Measurements from ENCODE around the gene TBC1D1. TPM values are rescaled to one million over a fixed set of nuclear protein-coding genes. Genes with fewer than 3 reads are reported as not detected.

TBC1D1 gene
- total RNA-seq, 2 donors from 2014 or later = 23.3 to 28.7 TPM

DNA sequence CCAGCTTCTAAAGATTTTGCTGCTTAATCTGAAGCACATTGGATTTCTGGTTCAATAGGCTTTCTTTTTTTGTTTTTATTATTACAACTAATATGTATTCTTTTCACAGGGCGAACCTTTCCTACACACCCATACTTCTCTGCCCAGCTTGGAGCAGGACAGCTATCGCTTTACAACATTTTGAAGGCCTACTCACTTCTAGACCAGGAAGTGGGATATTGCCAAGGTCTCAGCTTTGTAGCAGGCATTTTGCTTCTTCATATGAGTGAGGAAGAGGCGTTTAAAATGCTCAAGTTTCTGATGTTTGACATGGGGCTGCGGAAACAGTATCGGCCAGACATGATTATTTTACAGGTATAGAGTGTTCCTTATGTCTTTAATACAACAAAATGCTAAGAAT, 224.7 kb downstream of the TBC1D1 start:
- no peaks in the 10 kb centered on the region for H3K36me3 ChIP-seq (replicated peaks in 1 of 2; ENCODE audit: insufficient read depth in 1 of 2, low read depth in 2 of 2)
- intact Hi-C loops (cut with DNase I) = no loop called here
- TF ChIP-seq, protein P1, sequence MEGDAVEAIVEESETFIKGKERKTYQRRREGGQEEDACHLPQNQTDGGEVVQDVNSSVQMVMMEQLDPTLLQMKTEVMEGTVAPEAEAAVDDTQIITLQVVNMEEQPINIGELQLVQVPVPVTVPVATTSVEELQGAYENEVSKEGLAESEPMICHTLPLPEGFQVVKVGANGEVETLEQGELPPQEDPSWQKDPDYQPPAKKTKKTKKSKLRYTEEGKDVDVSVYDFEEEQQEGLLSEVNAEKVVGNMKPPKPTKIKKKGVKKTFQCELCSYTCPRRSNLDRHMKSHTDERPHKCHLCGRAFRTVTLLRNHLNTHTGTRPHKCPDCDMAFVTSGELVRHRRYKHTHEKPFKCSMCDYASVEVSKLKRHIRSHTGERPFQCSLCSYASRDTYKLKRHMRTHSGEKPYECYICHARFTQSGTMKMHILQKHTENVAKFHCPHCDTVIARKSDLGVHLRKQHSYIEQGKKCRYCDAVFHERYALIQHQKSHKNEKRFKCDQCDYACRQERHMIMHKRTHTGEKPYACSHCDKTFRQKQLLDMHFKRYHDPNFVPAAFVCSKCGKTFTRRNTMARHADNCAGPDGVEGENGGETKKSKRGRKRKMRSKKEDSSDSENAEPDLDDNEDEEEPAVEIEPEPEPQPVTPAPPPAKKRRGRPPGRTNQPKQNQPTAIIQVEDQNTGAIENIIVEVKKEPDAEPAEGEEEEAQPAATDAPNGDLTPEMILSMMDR (IDR thresholded peaks at IDR 0.05) = no peak
- no peak for TF ChIP-seq POLR2A (IDR thresholded peaks at IDR 0.05)
- peak overlapping the region in 3 of 4 donors; percentile 1 to 21 (median 18) for H3K27ac ChIP-seq
- H3K9me3 ChIP-seq = no peaks in the 10 kb centered on the region
- ATAC-seq = peak; percentile 63
- no peak overlapping the region for H3K4me3 ChIP-seq
- 95% methylated on average over 5 of the region's 5 CpGs for WGBS, 2 donors
- peaks cover 33% of the 10 kb centered on the region for H3K4me1 ChIP-seq
- DNase-seq = no peak
- H3K27me3 ChIP-seq = no peaks in the 10 kb centered on the region

DNA sequence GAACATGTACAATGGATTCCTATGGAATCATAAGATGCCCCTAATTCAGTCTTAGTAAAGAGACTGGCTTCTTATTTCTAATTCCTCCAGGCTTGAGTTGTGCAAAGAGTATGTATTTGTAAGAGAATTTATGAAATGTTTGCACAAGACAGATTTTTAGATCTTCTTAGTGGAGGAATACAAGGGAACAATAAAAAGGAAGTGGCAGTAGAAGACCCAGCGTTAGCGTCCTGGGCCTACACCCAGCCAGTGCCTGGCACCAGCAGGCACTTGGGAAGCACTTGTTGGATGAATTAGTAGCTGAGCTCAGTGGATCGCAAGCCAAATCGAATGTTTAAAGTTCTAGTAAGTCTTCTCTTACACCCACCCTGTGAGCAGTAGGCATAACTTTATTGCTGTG, 226.7 kb downstream of the TBC1D1 start:
- no peak for DNase-seq
- H3K27me3 ChIP-seq = no peaks in the 10 kb centered on the region
- no peak for ATAC-seq
- peak overlapping the region in 1 of 4 donors; percentile 1 for H3K27ac ChIP-seq
- H3K36me3 ChIP-seq (replicated peaks in 1 of 2; ENCODE audit: insufficient read depth in 1 of 2, low read depth in 2 of 2) = no peaks in the 10 kb centered on the region
- intact Hi-C loops (cut with DNase I) = no loop called here
- WGBS, 2 donors = 79 to 93% methylated on average over 4 of the region's 4 CpGs
- TF ChIP-seq POLR2A (IDR thresholded peaks at IDR 0.05) = no peak
- TF ChIP-seq, protein P1 (IDR thresholded peaks at IDR 0.05) = no peak
- no peaks in the 10 kb centered on the region for H3K9me3 ChIP-seq
- no peak overlapping the region for H3K4me3 ChIP-seq
- peaks cover 29% of the 10 kb centered on the region for H3K4me1 ChIP-seq

DNA sequence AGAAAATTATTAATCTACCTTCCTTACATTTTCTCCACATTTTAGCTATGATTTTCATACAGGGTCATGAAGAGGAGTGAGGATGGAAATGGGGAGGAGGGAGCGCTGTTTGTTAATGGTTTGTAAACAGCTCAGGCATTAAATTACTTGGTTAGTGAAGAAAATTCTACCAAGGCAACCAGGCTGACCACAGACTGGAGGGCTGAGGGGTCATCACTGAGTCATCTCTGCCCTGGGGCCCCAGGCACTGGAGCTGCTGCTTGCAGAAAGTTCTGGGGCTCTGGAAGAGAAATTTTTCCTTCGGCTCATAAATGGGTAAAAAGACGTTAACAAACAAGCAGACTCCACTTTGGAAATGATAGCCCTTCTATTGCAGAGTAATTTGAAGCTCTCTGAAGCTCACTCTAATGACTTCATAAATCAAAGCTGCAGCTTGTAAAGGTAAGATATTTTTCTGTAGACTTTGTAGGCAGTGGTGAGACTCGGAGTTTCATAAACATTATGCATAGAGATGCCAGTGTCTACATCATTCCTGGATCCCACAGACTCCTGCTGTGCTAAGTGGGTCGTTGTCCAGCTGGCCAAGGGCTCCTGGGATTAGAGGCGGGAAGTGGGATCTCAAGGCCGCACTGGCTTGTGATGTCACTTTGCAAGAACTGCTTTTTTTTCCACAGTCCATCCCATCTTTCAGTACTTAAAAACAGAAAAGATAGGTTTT, 228.9 kb downstream of the TBC1D1 start:
- ATAC-seq = no peak
- intact Hi-C loops (cut with DNase I) = no loop called here
- DNase-seq = no peak

DNA sequence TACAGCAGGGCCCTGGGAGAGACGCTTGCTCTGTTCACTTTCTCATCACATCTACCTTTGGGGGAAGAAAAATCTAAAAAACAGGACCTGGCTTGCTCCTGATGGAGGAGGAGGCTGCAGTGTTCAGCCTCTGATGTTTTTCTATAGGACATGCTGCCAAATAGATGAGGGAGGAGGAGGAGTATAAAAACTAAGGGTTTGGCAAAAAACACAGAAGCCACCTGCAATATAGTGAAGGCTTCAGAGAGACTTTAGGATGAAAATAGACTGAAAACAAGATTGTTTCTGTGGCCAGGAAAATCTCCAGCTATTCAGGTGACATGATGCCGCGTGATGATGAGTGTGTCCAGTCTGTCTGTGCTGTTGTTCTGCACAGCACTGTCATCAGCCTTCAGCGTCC, 229.9 kb downstream of the TBC1D1 start:
- H3K36me3 ChIP-seq (replicated peaks in 1 of 2; ENCODE audit: insufficient read depth in 1 of 2, low read depth in 2 of 2) = no peaks in the 10 kb centered on the region
- ATAC-seq (no peak), DNase-seq (no peak)
- no peaks in the 10 kb centered on the region for H3K9me3 ChIP-seq
- TF ChIP-seq, protein P1 (IDR thresholded peaks at IDR 0.05) = no peak
- TF ChIP-seq POLR2A (IDR thresholded peaks at IDR 0.05) = no peak
- WGBS, 2 donors = 94 to 97% methylated on average over 4 of the region's 4 CpGs
- peaks cover 17% of the 10 kb centered on the region for H3K4me1 ChIP-seq
- H3K27ac ChIP-seq = no peak overlapping the region
- intact Hi-C loops (cut with DNase I) = no loop called here
- H3K4me3 ChIP-seq = no peak overlapping the region
- no peaks in the 10 kb centered on the region for H3K27me3 ChIP-seq

More for the DNA sequence above, 228.9 kb downstream of the TBC1D1 start:
- no peak overlapping the region for H3K4me3 ChIP-seq
- no peaks in the 10 kb centered on the region for H3K27me3 ChIP-seq
- no peaks in the 10 kb centered on the region for H3K9me3 ChIP-seq
- no peak overlapping the region for H3K27ac ChIP-seq
- WGBS, 2 donors = 73 to 82% methylated on average over 7 of the region's 7 CpGs
- peaks cover 23% of the 10 kb centered on the region for H3K4me1 ChIP-seq
- TF ChIP-seq POLR2A (IDR thresholded peaks at IDR 0.05) = no peak
- H3K36me3 ChIP-seq (replicated peaks in 1 of 2; ENCODE audit: insufficient read depth in 1 of 2, low read depth in 2 of 2) = no peaks in the 10 kb centered on the region

DNA sequence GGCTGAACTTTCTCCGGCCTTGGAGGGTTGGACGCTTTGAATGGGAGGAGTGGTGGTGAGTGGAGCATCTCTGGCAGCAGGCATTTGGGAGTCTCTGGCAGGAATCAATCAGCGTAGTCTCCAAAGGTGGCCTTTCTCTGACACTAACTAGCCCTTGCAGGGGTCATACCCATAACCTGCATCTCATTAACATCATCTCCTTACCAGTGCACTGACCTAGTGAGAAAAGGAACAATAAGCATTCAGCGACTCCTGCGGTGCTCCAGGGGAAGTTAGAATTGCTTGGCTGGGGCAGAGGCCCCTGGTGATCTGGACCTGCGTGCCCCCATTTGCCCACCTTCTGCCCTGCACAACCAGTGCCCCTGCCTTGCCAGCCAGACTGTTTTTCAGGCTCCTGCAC, 231.2 kb downstream of the TBC1D1 start:
- no peak overlapping the region for H3K27ac ChIP-seq
- ATAC-seq (no peak), DNase-seq (no peak)
- no peaks in the 10 kb centered on the region for H3K27me3 ChIP-seq
- no peaks in the 10 kb centered on the region for H3K9me3 ChIP-seq
- 95 to 100% methylated on average over 6 of the region's 6 CpGs for WGBS, 2 donors
- no peaks in the 10 kb centered on the region for H3K36me3 ChIP-seq (replicated peaks in 1 of 2; ENCODE audit: insufficient read depth in 1 of 2, low read depth in 2 of 2)
- H3K4me3 ChIP-seq = no peak overlapping the region
- intact Hi-C loops (cut with DNase I) = no loop called here
- peaks cover 4% of the 10 kb centered on the region for H3K4me1 ChIP-seq
- no peak for TF ChIP-seq POLR2A (IDR thresholded peaks at IDR 0.05)
- TF ChIP-seq, protein P1 (IDR thresholded peaks at IDR 0.05) = no peak

Measured in body of pancreas (tissue), 4 donors.